HEK293 (cell line): ENCODE data around the gene CNPY4.

Experiments used
- ELK4 ChIP-seq: IDR thresholded peaks from 2 replicates; pipeline ENCODE4 v1.6.1; 2011; ENCODE audit warnings: mild to moderate bottlenecking, low read depth, low read length, borderline replicate concordance
- KLF1 ChIP-seq: fragments of 450-650 bp; formaldehyde crosslinking; IDR thresholded peaks from 2 replicates; pipeline ENCODE4 v1.5.1; 2016; ENCODE audit warnings: missing biosample characterization, missing genetic modification characterization
- KLF16 ChIP-seq: fragments of 450-650 bp; formaldehyde crosslinking; IDR thresholded peaks from 2 replicates; pipeline ENCODE4 v1.5.1; 2017; ENCODE audit warnings: missing biosample characterization, missing genetic modification characterization
- KLF7 ChIP-seq: fragments of 450-650 bp; formaldehyde crosslinking; IDR thresholded peaks from 2 replicates; pipeline ENCODE4 v1.5.1; 2016; ENCODE audit warnings: missing biosample characterization, missing genetic modification characterization, borderline replicate concordance
- REPIN1 ChIP-seq: fragments of 450-650 bp; formaldehyde crosslinking; IDR thresholded peaks from 2 replicates; pipeline ENCODE4 v1.5.1; 2017; ENCODE audit warnings: missing biosample characterization, missing genetic modification characterization, low read depth
- REST ChIP-seq: fragments of 450-650 bp; formaldehyde crosslinking; IDR thresholded peaks from 2 replicates; pipeline ENCODE4 v1.5.1; 2016; ENCODE audit warnings: missing biosample characterization, missing genetic modification characterization
- ZBTB10 ChIP-seq: fragments of 450-650 bp; formaldehyde crosslinking; IDR thresholded peaks from 2 replicates; pipeline ENCODE4 v1.5.1; 2016; ENCODE audit warnings: missing biosample characterization, missing genetic modification characterization
- ZBTB20 ChIP-seq: fragments of 450-650 bp; formaldehyde crosslinking; IDR thresholded peaks from 2 replicates; pipeline ENCODE4 v1.5.1; 2016; ENCODE audit warnings: missing biosample characterization, missing genetic modification characterization
- ZBTB7A ChIP-seq: fragments of 450-650 bp; formaldehyde crosslinking; IDR thresholded peaks from 2 replicates; pipeline ENCODE4 v1.5.1; 2016; ENCODE audit warnings: low read depth, missing biosample characterization, missing genetic modification characterization
- ZNF146 ChIP-seq: fragments of 450-650 bp; formaldehyde crosslinking; IDR thresholded peaks from 2 replicates; pipeline ENCODE4 v1.5.1; 2016; ENCODE audit warnings: missing biosample characterization, missing genetic modification characterization
- ZNF148 ChIP-seq: fragments of 450-650 bp; formaldehyde crosslinking; IDR thresholded peaks from 2 replicates; pipeline ENCODE4 v1.5.0; 2017; ENCODE audit warnings: missing biosample characterization, missing genetic modification characterization, borderline replicate concordance
- ZNF157 ChIP-seq: fragments of 450-650 bp; formaldehyde crosslinking; IDR thresholded peaks from 2 replicates; pipeline ENCODE4 v1.5.1; 2016; ENCODE audit warnings: missing biosample characterization, missing genetic modification characterization
- ZNF16 ChIP-seq: fragments of 450-650 bp; formaldehyde crosslinking; IDR thresholded peaks from 2 replicates; pipeline ENCODE4 v1.5.1; 2016; ENCODE audit warnings: low read depth, missing biosample characterization, missing genetic modification characterization
- ZNF19 ChIP-seq: fragments of 450-650 bp; formaldehyde crosslinking; IDR thresholded peaks from 2 replicates; pipeline ENCODE4; 2016; ENCODE audit warnings: missing biosample characterization, missing genetic modification characterization, low read depth
- ZNF211 ChIP-seq: fragments of 450-650 bp; formaldehyde crosslinking; IDR thresholded peaks from 2 replicates; pipeline ENCODE4 v1.5.1; 2016; ENCODE audit warnings: low read depth, missing biosample characterization, missing genetic modification characterization
- ZNF221 ChIP-seq: fragments of 450-650 bp; formaldehyde crosslinking; IDR thresholded peaks from 2 replicates; pipeline ENCODE4 v1.5.1; 2017; ENCODE audit warnings: missing biosample characterization, missing genetic modification characterization, borderline replicate concordance
- ZNF362 ChIP-seq: fragments of 450-650 bp; formaldehyde crosslinking; IDR thresholded peaks from 2 replicates; pipeline ENCODE4 v1.5.1; 2016; ENCODE audit warnings: missing biosample characterization, missing genetic modification characterization
- ZNF530 ChIP-seq: fragments of 450-650 bp; formaldehyde crosslinking; IDR thresholded peaks from 2 replicates; pipeline ENCODE4 v1.5.1; 2016; ENCODE audit warnings: low read depth, missing biosample characterization, missing genetic modification characterization
- ZNF658 ChIP-seq: fragments of 450-650 bp; formaldehyde crosslinking; IDR thresholded peaks from 2 replicates; pipeline ENCODE4; 2016; ENCODE audit warnings: missing biosample characterization, missing genetic modification characterization
- ZNF692 ChIP-seq: fragments of 450-650 bp; formaldehyde crosslinking; IDR thresholded peaks from 2 replicates; pipeline ENCODE4 v1.5.1; 2016; ENCODE audit warnings: missing biosample characterization, missing genetic modification characterization
- ZNF768 ChIP-seq: fragments of 450-650 bp; formaldehyde crosslinking; IDR thresholded peaks from 2 replicates; pipeline ENCODE4 v1.5.1; 2018; ENCODE audit warnings: missing biosample characterization, mild to moderate bottlenecking, missing genetic modification characterization
- ZSCAN16 ChIP-seq: fragments of 450-650 bp; formaldehyde crosslinking; IDR thresholded peaks from 2 replicates; pipeline ENCODE4 v1.5.1; 2016; ENCODE audit warnings: missing biosample characterization, missing genetic modification characterization
- ZSCAN23 ChIP-seq: fragments of 450-650 bp; formaldehyde crosslinking; IDR thresholded peaks from 2 replicates; pipeline ENCODE4 v1.5.1; 2016; ENCODE audit warnings: missing biosample characterization, missing genetic modification characterization
- ZSCAN5A ChIP-seq: fragments of 450-650 bp; formaldehyde crosslinking; IDR thresholded peaks from 2 replicates; pipeline ENCODE4 v1.5.1; 2016; ENCODE audit warnings: missing biosample characterization, missing genetic modification characterization
- ZXDB ChIP-seq: fragments of 450-650 bp; formaldehyde crosslinking; IDR thresholded peaks from 2 replicates; pipeline ENCODE4 v1.5.1; 2016; ENCODE audit warnings: missing biosample characterization, missing genetic modification characterization

The CNPY4 gene

GRCh38 chr7:100101016-100101862, 18.2 kb upstream of the CNPY4 start, which contains the start of the genes AP4M1 and MCM7 (continued):
- no peak for TF ChIP-seq ZNF692 (tag by site-specific recombination)
- peak; percentile 88 for TF ChIP-seq ZBTB10
- 0 out of 2 replicates have a peak, but pooled peaks have one; percentile 18 for TF ChIP-seq REPIN1
- TF ChIP-seq ZNF362 (tag by site-specific recombination) = no peak
- TF ChIP-seq ZNF19 (tag by site-specific recombination) = no peak
- no peak for TF ChIP-seq ZNF146
- no peak for TF ChIP-seq REST
- peak; percentile 40; the same call in 1 of the 2 replicates for TF ChIP-seq ZNF157
- no peak for TF ChIP-seq ZNF658 (tag by site-specific recombination)
- TF ChIP-seq ZNF768 (tag by site-specific recombination) = no peak
- TF ChIP-seq ZSCAN16 = no peak
- peak; percentile 54; the same call in 1 of the 2 replicates for TF ChIP-seq ZBTB20
- TF ChIP-seq ZSCAN5A (tag by site-specific recombination) = no peak
- TF ChIP-seq ZBTB7A = peak; percentile 49; the same call in 1 of the 2 replicates
- TF ChIP-seq KLF1 (tag by site-specific recombination) = peak; percentile 7; the same call in 1 of the 2 replicates
- peak; percentile 85; the same call in 1 of the 2 replicates for TF ChIP-seq ZSCAN23 (tag by site-specific recombination)
- no peak for TF ChIP-seq ZNF530
- no peak for TF ChIP-seq ELK4
- no peak for TF ChIP-seq ZNF16 (tag by site-specific recombination)
- no peak for TF ChIP-seq KLF16 (tag by site-specific recombination)
- no peak for TF ChIP-seq ZNF221 (tag by site-specific recombination)
- no peak for TF ChIP-seq ZNF148 (tag by site-specific recombination)
- peak; percentile 43 for TF ChIP-seq ZXDB
- TF ChIP-seq ZNF211 (tag by site-specific recombination) = no peak
- TF ChIP-seq KLF7 (tag by site-specific recombination) = peak; percentile 23; the same call in 1 of the 2 replicates
